Adrenal gland (tissue), 12 donors: ENCODE results near the gene A3GALT2. TPM values are rescaled to one million over a fixed set of nuclear protein-coding genes. Genes with fewer than 3 reads are reported as not detected.
A peak's percentile ranks its signal among the peaks of the same experiment; 100 is the strongest.

Source experiments
- DNase-seq, 7 donors: peaks; one replicate each; pipeline ENCODE4 v3.0.0-alpha.2; 2019 to 2020
- H3K27ac ChIP-seq, 5 donors: fragments of 200-600 bp; sonication (generic) in 4 of 5; 1 replicate in 3 of 5; 2 replicates in 2 of 5; pipeline versions ENCODE4 v1.5.1 to v1.8.0; 2016 to 2020; ENCODE audit warnings: mild to moderate bottlenecking in 1 of 5
- H3K27me3 ChIP-seq: fragments of 200-600 bp; 2 replicates; pipeline ENCODE4 v1.8.0; 2021
- H3K36me3 ChIP-seq, 2 donors: fragments of 200-600 bp; replicated peaks in 1 of 2; 1 replicate in 1 of 2; 2 replicates in 1 of 2; pipeline versions ENCODE4 v1.5.1 to v1.8.0; 2018 to 2022
- H3K4me1 ChIP-seq, 2 donors: fragments of 200-600 bp; replicated peaks in 1 of 2; 1 replicate in 1 of 2; 2 replicates in 1 of 2; pipeline versions ENCODE4 v1.5.1 to v1.8.0; 2018 to 2021
- H3K4me3 ChIP-seq, 4 donors: fragments of 200-600 bp; sonication (generic) in 3 of 4; one replicate each; pipeline ENCODE4 v1.5.1; 2016 to 2018
- H3K9me3 ChIP-seq, 3 donors: fragments of 200-600 bp; sonication (generic) in 1 of 3; replicated peaks in 1 of 3; 1 replicate in 2 of 3; 2 replicates in 1 of 3; pipeline versions ENCODE4 v1.5.1 to v1.8.0; 2016 to 2021
- CTCF ChIP-seq, 6 experiments: fragments of 450-650 bp in 4 of 6; fragments of 200-600 bp in 2 of 6; sonication (generic) in 1 of 6; IDR thresholded peaks; 1 replicate in 5 of 6; 2 replicates in 1 of 6; pipeline versions ENCODE4 v1.5.1 to v1.8.0; 2016 to 2021; ENCODE audit warnings: antibody characterized with exemption in 6 of 6, mild to moderate bottlenecking in 2 of 6, moderate library complexity in 1 of 6
- POLR2A ChIP-seq, 2 donors: fragments of 450-650 bp; IDR thresholded peaks; one replicate each; pipeline ENCODE4 v1.6.1; 2017; ENCODE audit warnings: antibody characterized with exemption in 2 of 2, mild to moderate bottlenecking in 2 of 2, moderate library complexity in 1 of 2
- WGBS, 4 donors: extraction: QIAGEN DNeasy Blood & Tissue Kit in 2 of 4; methylation state at CpG; one replicate each; pipeline versions ENCODE4 v1.1.5 to v1.1.7; 2013 to 2017; 5-methylcytosine and 5-hydroxymethylcytosine counted together
- intact Hi-C, 2 donors: fragments of 100-400 bp; cut with DNase I; formaldehyde crosslinking; loops; one replicate each; pipeline versions ENCODE4 v1.14.1 to v1.15.0; 2022 to 2023
- polyA plus RNA-seq, 3 donors: library from polyadenylated mRNA; stranded (reverse); fragments of 200-250 nt in 2 of 3; fragments of 350-450 nt in 1 of 3; fragmentation: Illumina TruSeq in 1 of 3; extraction: RNeasy Lipid Tissue Mini Kit (QIAGEN cat#74804) in 1 of 3; gene quantifications; one replicate each; pipeline ENCODE4 v1.2.3, GENCODE V29; 2013 to 2014
- total RNA-seq, 9 donors: library from RNA; depleted of rRNA in 4 of 9; stranded (reverse); fragments of >200 nt in 4 of 9; fragments of 120-200 nt in 1 of 9; fragmentation: NEBNext Ultra II Directional in 1 of 9; extraction: Animal tissue kit (Norgen Biotek cat#: 25700) in 1 of 9; gene quantifications; one replicate each; pipeline versions ENCODE4 v1.1.0 to v1.2.4, GENCODE V29; 2013 to 2023
- donor health status: healthy with polysubstance abuse.
- donor health status: Bipolar disorder and iron deficiency.
- donor health status: DM: yes; HTN: yes; CAD: no.
- donor health status: DM: no; HTN: no; CAD: no.
- donor health status: DM: no; HTN: no; CAD: no.
- donor health status: DM: yes; HTN: yes; CAD: no.

A3GALT2 gene
- total and polyA plus RNA-seq, 12 donors = 0.17 to 0.49 TPM; not detected in 10

DNA sequence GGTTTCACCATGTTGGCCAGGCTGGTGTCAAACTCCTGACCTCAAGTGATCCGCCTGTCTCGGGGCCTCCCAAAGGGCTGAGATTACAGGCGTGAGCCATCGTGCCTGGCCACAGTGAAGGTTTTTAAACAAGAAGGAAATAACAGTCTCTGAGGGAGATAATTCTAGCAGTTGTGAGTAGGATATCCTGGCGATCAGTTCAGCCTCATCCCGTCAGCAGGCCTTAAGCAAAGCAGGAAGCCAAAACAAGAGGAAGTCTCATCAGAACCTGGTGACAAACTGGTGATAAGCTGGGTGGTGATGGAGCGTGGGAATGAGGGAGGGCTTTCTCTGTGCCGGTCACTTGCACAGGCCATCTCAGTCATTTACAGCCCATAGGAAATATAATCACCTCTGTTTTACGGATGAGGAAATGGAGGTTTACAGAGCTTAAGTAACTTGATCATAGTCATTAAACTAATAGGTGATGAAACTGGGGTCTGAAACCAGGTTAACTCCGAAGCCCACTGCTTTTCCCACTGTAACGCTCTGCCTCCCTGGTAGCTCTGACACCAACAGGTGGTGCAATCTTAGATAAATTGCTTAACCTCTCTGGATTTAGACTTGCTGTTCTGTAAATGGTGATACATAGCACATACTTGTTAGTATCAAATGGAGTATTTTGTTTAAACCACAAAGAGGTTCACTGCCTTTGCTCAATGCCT, 40.8 kb upstream of the A3GALT2 start:
- no peaks in the 10 kb centered on the region for H3K27me3 ChIP-seq
- peak overlapping the region in 3 of 5 donors; percentile 4 to 61 (median 38) for H3K27ac ChIP-seq
- no peaks in the 10 kb centered on the region for H3K9me3 ChIP-seq
- peak in 2 of 7 donors; percentile 18 to 46 for DNase-seq
- intact Hi-C loops = loop anchor here in 1 of 2 donors (10.0 kb wide), 1 partner anchor 137 kb away; no protein-coding TSS in a partner anchor
- no peak overlapping the region for H3K4me3 ChIP-seq
- H3K4me1 ChIP-seq = peaks cover 3 to 6% of the 10 kb centered on the region in 2 donors
- TF ChIP-seq CTCF (IDR thresholded peaks at IDR 0.05) (no peak), POLR2A (IDR thresholded peaks at IDR 0.05) (no peak)
- 62 to 75% (median 65%) methylated on average over 7 to 11 of the region's 11 CpGs for WGBS, 4 donors
- H3K36me3 ChIP-seq = peaks cover 0 to 37% of the 10 kb centered on the region in 2 donors

DNA sequence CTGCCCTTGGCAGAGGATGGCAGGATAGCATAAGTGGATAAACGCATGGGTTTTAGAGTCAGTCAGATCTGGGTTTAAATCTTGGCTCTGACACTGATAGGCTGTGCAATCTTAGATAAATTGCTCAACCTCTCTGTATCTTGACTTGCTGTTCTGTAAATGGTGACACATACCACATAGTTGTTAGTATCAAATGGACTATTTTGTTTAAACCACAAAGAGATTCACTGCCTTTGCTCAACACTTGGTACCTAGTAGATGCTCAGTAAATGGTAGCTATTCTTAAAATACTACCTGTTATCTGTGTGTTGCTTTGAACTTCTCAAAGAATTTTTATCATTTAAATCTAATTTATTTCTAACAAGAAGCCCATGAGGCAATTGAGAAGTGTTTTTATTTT, 39.5 kb upstream of the A3GALT2 start:
- Histone ChIP-seq H3K27me3 (no peaks in the 10 kb centered on the region), H3K36me3 (peaks cover 0 to 30% of the 10 kb centered on the region in 2 donors), H3K4me1 (peaks cover 3 to 6% of the 10 kb centered on the region in 2 donors), H3K4me3 (no peak overlapping the region), H3K27ac (peak overlapping the region in 1 of 5 donors; percentile 8), H3K9me3 (no peaks in the 10 kb centered on the region)
- WGBS, 4 donors = 44 to 52% (median 47%) methylated on average over 1 of the region's 1 CpG
- intact Hi-C loops = loop anchor here in 1 of 2 donors (10.0 kb wide), 1 partner anchor 136 kb away; no protein-coding TSS in a partner anchor
- TF ChIP-seq POLR2A (IDR thresholded peaks at IDR 0.05) (no peak), CTCF (IDR thresholded peaks at IDR 0.05) (no peak)
- DNase-seq = no peak

DNA sequence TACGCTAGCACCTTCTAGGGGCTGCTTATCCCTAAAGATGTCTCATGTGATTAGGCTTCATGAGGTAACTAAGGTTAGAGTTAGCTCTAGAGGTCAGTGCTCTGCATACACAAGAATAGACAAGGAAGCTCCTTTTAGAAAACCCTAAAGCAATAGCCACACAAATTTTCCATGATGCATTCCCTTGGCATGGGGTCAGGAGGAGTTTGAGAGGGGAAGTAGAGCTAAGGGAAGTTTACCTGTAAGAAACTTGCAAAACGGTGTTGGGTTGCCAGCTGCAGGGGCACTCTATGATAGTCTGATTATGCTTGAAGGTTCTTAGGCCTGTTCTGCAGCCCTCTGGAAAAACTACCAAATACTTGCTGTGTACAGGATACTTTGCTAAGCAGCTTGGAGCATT, 39.0 kb upstream of the A3GALT2 start:
- 74 to 93% (median 84%) methylated on average over 2 of the region's 2 CpGs for WGBS, 4 donors
- Histone ChIP-seq H3K4me3 (no peak overlapping the region), H3K9me3 (no peaks in the 10 kb centered on the region), H3K36me3 (peaks cover 0 to 28% of the 10 kb centered on the region in 2 donors), H3K27ac (peak overlapping the region in 1 of 5 donors; percentile 8), H3K4me1 (peaks cover 3 to 6% of the 10 kb centered on the region in 2 donors), H3K27me3 (no peaks in the 10 kb centered on the region)
- intact Hi-C loops = loop anchor here in 1 of 2 donors (10.0 kb wide), 1 partner anchor 135 kb away; no protein-coding TSS in a partner anchor
- TF ChIP-seq CTCF (IDR thresholded peaks at IDR 0.05) (no peak), POLR2A (IDR thresholded peaks at IDR 0.05) (no peak)
- peak in 1 of 7 donors; percentile 19 for DNase-seq

GRCh38 chr1:33358795-33359503, 38.1 kb upstream of the A3GALT2 start:
- no peak overlapping the region for H3K4me3 ChIP-seq
- H3K36me3 ChIP-seq = peaks cover 0 to 33% of the 10 kb centered on the region in 2 donors
- no peak overlapping the region for H3K27ac ChIP-seq
- intact Hi-C loops = no loop called here
- DNase-seq = peak in 1 of 7 donors; percentile 2
- peaks cover 3 to 6% of the 10 kb centered on the region in 2 donors for H3K4me1 ChIP-seq
- 89 to 98% (median 92%) methylated on average over 3 of the region's 3 CpGs for WGBS, 4 donors
- TF ChIP-seq CTCF (IDR thresholded peaks at IDR 0.05) = no peak
- no peak for TF ChIP-seq POLR2A (IDR thresholded peaks at IDR 0.05)
- H3K9me3 ChIP-seq = no peaks in the 10 kb centered on the region
- H3K27me3 ChIP-seq = no peaks in the 10 kb centered on the region
